NOMO-1 (cell line): ENCODE results near the gene MTAP.

ENCODE experiments used
- DNase-seq, 2 experiments: peaks; one replicate each; lab custom pipeline; 2025; ENCODE audit not compliant: unreplicated experiment in 2 of 2; lab: John Stamatoyannopoulos, UW

The MTAP gene

DNA sequence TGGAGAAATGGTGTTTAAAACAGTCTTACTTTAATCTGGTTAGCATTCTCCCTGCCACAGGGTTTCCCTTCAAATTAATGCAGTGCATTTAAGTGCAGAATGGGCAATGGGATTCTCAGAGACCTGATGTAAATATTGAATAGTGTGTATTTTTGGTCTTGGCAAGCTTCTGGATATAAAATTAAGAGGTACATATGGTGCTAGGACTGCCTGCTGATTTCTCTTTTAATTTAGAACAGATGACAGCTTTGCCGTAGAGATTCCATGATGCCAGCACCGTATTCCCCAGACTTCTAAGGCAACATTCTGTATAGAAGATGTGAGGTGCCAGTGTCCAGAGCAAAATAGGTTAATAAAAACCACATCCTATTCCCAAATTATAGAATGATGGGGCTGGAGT lies 1.9 kb downstream of the MTAP start:
- no peak for DNase-seq

DNA sequence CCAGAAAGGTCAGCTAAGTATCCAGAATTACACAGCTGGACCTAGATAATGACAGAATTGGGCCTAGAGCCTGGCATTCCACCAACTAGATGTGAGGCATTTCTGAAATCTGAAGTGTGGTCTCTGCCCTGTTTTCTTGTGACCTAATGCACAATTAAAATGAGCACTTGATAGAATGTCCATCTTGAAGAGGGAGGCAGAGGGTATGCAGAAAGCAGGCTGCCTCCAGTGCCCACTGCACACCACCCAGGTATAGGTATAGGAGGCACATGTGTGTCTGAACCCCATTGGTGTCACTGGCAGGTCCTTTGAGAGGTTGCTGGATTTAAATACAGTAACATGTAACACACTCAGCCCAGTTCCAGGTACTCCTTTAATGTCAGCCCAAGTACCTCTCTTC lies 2.4 kb downstream of the MTAP start:
- DNase-seq, result no peak

- no peak for DNase-seq
Measured at GRCh38 chr9:21806644-21807043, 4.2 kb downstream of the MTAP start.

DNA sequence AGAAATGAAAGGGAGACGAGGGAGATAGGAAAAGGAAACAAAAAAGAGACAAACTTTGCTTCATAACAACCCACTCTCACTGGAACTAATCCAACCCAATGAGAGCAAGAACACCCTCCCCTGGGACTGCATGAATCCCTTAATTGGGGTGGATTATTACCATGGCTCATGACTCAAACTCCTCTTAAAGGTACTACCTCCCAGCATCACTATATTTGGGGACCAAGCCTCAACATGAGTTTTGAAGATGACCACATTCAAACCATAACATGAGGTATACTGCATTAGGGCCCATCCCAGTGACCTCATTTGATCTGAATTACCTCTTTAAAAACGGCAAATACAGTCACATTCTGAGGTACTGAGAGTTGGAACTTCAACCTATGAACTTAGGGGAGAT lies 8.0 kb downstream of the MTAP start:
- no peak for DNase-seq

GRCh38 chr9:21810881-21811280 lies 8.4 kb downstream of the MTAP start:
- DNase-seq, result no peak

DNA sequence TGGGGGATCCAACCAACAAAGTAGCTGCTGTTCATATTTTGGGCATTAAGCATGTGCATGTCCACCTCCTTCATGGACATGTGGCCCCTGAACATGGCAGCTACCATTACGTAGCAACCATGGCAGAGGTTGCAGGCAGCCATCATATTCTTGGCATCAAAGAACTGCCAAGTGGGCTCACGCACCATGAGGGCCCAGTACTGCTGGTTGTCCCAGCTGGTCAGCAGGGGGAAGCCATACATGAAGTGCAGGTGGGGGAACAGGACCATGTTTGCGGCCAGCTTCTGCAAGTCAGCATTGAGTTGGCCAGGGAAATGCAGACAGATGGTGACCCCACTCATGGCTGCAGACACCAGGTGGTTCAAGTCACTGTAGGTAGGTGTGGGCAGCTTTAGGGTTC lies 9.5 kb downstream of the MTAP start:
- DNase-seq, result no peak

- DNase-seq, result no peak
Measured at GRCh38 chr9:21812415-21812814, 10.0 kb downstream of the MTAP start.

- DNase-seq, result no peak
Measured at GRCh38 chr9:21812946-21813568, 10.6 kb downstream of the MTAP start.

- no peak for DNase-seq
Measured at GRCh38 chr9:21813575-21814473, 11.4 kb downstream of the MTAP start.

DNA sequence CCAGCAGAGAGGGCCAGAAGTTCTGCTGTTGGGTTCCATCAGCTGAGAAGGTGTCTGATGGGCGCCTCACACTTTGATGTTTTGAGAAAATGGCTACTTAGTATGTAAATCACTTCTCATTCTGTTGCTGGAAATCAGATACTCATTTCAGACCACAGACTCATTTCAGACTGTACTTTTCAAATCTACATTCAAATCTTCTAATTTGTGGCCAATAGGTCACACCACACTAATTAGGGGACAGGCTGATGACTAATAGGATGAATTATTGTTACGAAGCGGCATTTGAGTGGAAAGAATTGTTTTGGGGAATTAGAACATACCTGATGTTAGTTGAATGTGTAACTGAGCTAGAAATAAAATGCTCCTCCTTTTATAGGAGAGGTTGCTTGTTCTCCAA lies 13.2 kb downstream of the MTAP start:
- DNase-seq, result no peak

GRCh38 chr9:21817176-21817575 lies 14.7 kb downstream of the MTAP start:
- no peak for DNase-seq

DNA sequence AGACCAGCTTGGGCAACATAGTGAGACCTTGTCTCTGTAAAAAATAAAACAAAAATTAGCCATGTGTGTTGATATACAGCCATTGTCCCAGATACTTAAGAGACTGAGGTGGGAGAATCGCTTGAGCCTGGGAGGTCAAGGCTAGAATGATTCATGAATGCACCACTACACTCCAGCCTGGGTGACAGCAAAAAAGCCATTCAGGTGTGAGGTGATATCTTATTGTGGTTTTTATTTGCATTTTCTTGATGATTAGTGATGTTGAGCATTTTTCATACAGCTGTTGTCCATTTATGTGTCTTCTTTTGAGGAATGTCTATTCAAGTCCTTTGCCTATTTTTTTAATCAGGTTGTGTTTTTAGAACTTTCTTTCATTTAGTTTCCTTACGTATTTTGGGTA lies 23.2 kb downstream of the MTAP start:
- no peak for DNase-seq

- no peak for DNase-seq
Measured at GRCh38 chr9:21828853-21829410, 26.5 kb downstream of the MTAP start.

- DNase-seq, result no peak
Measured at GRCh38 chr9:21830589-21830988, 28.2 kb downstream of the MTAP start.

DNA sequence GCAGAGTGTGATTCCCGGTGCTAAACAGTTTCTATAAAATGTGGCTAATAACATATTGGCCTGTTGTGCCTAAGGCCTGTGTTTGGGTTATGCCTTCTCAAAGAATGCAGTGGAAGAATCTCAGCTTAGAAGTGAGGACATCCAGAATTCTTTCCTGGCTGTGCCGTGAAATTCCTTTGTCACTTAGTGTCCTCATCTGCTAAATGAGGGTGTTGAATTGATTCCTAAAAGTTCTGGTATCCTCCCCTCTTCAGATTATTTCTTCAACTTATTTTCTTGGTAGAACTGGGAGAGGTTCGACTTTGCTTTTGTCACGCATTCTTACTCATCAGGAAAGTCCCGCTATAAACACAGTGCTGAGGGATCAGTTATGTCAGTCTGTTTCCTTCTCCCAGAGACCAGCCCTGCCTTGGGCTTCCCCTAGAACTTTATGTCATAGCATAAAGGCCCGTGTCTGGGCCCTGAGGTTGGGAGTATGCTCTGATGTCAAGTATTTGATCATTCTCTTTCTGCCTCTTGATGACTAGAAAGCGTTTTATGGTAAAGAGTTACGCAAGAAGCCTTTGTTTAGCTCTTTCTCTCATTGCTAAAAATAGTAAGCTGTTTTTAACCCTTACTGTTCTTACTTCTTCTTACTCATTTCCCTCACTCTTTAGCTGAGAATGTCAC lies 29.5 kb downstream of the MTAP start:
- DNase-seq, result no peak

- DNase-seq, result no peak
Measured at GRCh38 chr9:21833090-21833801, 30.8 kb downstream of the MTAP start.

DNA sequence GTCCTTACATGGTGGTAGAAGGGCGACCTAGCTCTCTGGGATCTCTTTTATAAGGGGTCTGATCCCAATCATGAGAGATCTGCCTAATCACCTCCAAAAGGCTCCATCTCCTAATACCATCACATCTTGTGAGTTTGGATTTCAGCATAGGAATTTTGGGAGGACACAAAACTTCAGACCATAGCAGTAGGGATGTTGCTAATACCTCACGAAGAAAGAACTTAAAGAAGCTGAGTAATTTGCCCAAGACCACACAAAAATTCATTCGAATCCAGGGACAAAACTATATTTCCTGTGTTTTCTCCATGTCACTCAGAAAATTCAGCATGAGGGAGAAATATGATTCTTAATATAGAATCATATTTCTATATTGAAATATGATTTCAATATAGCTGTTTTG lies 32.7 kb downstream of the MTAP start:
- DNase-seq, result no peak

- no peak for DNase-seq
Measured at GRCh38 chr9:21836437-21837161, 34.2 kb downstream of the MTAP start.

GRCh38 chr9:21837501-21837900 lies 35.1 kb downstream of the MTAP start:
- DNase-seq, result no peak

DNA sequence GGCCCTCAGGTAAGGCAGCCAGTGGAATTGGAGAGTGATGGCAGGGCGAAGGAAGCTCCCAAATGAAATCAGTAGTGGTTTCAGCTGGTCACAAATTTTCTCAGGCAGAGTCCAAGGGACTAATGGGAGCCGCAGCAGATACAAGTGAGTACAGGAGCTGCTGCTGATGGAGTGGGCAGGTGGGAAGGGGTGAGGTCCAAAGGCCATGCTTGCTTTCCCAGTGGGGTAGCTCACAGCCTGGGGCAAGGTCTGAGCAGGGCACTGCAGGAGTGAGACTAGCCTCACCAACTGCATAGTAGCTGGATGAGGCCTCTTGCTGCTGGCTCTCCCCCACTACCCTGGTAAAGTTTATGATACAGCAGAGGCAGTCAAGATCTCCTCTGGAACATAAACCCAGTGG lies 38.2 kb downstream of the MTAP start:
- no peak for DNase-seq
